Right lobe of liver (tissue), 4 donors: ENCODE data around the gene ACSL3.

Source experiments
- CTCF ChIP-seq, 4 donors: fragments of 200-600 bp in 3 of 4; fragments of 450-650 bp in 1 of 4; IDR thresholded peaks; one replicate each; pipeline versions ENCODE4 v1.5.1 to v1.8.0; 2016 to 2022; ENCODE audit warnings: antibody characterized with exemption in 4 of 4, mild to moderate bottlenecking in 2 of 4
- POLR2A ChIP-seq: fragments of 450-650 bp; IDR thresholded peaks from one replicate; pipeline ENCODE4 v1.6.1; 2017; ENCODE audit warnings: antibody characterized with exemption, mild to moderate bottlenecking
- donor health status: DM: no; HTN: no; CAD: no.
- donor health status: DM: no; HTN: no; CAD: no.
- donor health status: DM: no; HTN: yes; CAD: no.

- TF ChIP-seq POLR2A (no peak), CTCF (IDR thresholded peaks at IDR 0.05) (no peak)
Observed at GRCh38 chr2:222955008-222955407, 94.2 kb downstream of the ACSL3 start.
